Astrocyte (in vitro differentiated cells and primary cell): Measurements from ENCODE around the gene ARL5A. TPM values are rescaled to one million over a fixed set of nuclear protein-coding genes. Genes with fewer than 3 reads are reported as not detected.

Source experiments
- DNase-seq: peaks from one replicate; pipeline ENCODE4 v3.0.0-alpha.2; 2010; ENCODE audit warnings: low read depth
- FAIRE-seq: peaks from 2 replicates; lab custom pipeline; 2011; peaks lifted over from hg19 to GRCh38; lab: Jason Lieb, UNC
- H2AFZ ChIP-seq: 2 replicates; pipeline ENCODE4 v1.6.0; 2012; ENCODE audit warnings: low read depth, low read length, inconsistent platforms
- H3K27ac ChIP-seq: 2 replicates; pipeline ENCODE4 v1.5.1; 2011; ENCODE audit warnings: low read depth, low read length, inconsistent platforms
- H3K27me3 ChIP-seq: 2 replicates; pipeline ENCODE4 v1.6.0; 2011; ENCODE audit warnings: low read length, inconsistent platforms; ENCODE audit not compliant: insufficient read depth
- H3K36me3 ChIP-seq: 2 replicates; pipeline ENCODE4 v1.5.1; 2011; ENCODE audit warnings: low read length, inconsistent platforms; ENCODE audit not compliant: insufficient read depth
- H3K4me1 ChIP-seq: 2 replicates; pipeline ENCODE4 v1.5.1; 2011; ENCODE audit warnings: low read length, inconsistent platforms; ENCODE audit not compliant: insufficient read depth
- H3K4me2 ChIP-seq: 2 replicates; pipeline ENCODE4 v1.6.0; 2012; ENCODE audit warnings: low read length, inconsistent platforms
- H3K4me3 ChIP-seq: 2 replicates; pipeline ENCODE4 v1.5.1; 2011; ENCODE audit warnings: low read depth, mild to moderate bottlenecking, low read length, inconsistent platforms; ENCODE audit not compliant: insufficient read depth
- H3K79me2 ChIP-seq: 2 replicates; pipeline ENCODE4 v1.6.0; 2012; ENCODE audit warnings: mild to moderate bottlenecking, low read length, inconsistent platforms; ENCODE audit not compliant: insufficient read depth
- H3K9ac ChIP-seq: 2 replicates; pipeline ENCODE4 v1.6.0; 2012; ENCODE audit warnings: mild to moderate bottlenecking, low read length, inconsistent platforms
- H3K9me3 ChIP-seq: 2 replicates; pipeline ENCODE4 v1.5.1; 2012; ENCODE audit warnings: low read depth, mild to moderate bottlenecking, low read length, inconsistent platforms; ENCODE audit not compliant: insufficient read depth
- H4K20me1 ChIP-seq: 2 replicates; pipeline ENCODE4 v1.6.0; 2012; ENCODE audit warnings: low read length, inconsistent platforms; ENCODE audit not compliant: insufficient read depth
- H3K27ac Mint-ChIP-seq: one replicate; pipeline ENCODE4 v1.8.0; 2021; ENCODE audit warnings: mild to moderate bottlenecking, mixed read lengths; ENCODE audit not compliant: unreplicated experiment
- H3K27me3 Mint-ChIP-seq: one replicate; pipeline ENCODE4 v1.8.0; 2021; ENCODE audit warnings: low read depth, mixed read lengths; ENCODE audit not compliant: unreplicated experiment
- H3K36me3 Mint-ChIP-seq: one replicate; pipeline ENCODE4 v1.8.0; 2021; ENCODE audit warnings: low read depth, mixed read lengths; ENCODE audit not compliant: unreplicated experiment
- H3K4me1 Mint-ChIP-seq: one replicate; pipeline ENCODE4 v1.8.0; 2021; ENCODE audit warnings: low read depth, mixed read lengths; ENCODE audit not compliant: unreplicated experiment
- H3K4me3 Mint-ChIP-seq: one replicate; pipeline ENCODE4 v1.8.0; 2021; ENCODE audit warnings: mild to moderate bottlenecking, moderate library complexity, mixed read lengths; ENCODE audit not compliant: unreplicated experiment
- H3K9me3 Mint-ChIP-seq: one replicate; pipeline ENCODE4 v1.8.0; 2021; ENCODE audit warnings: mild to moderate bottlenecking, mixed read lengths; ENCODE audit not compliant: unreplicated experiment
- EZH2 ChIP-seq: IDR thresholded peaks from 2 replicates; pipeline ENCODE4 v1.6.1; 2012; ENCODE audit warnings: mild to moderate bottlenecking, low read length, inconsistent platforms; ENCODE audit not compliant: insufficient read depth
- total RNA-seq: library from RNA; stranded (reverse); gene quantifications from 2 replicates; pipeline ENCODE4 v1.2.1, GENCODE V29; 2021
- TF ChIP-seq, protein P1 (sequence below): IDR thresholded peaks from 2 replicates; pipeline ENCODE4 v1.5.1; 2011; ENCODE audit warnings: low read depth, mild to moderate bottlenecking, inconsistent platforms, low read length, moderate library complexity; ENCODE audit not compliant: insufficient read depth

Gene ARL5A
- total RNA-seq, 1 donor from 2014 or later: 69.7 TPM

DNA sequence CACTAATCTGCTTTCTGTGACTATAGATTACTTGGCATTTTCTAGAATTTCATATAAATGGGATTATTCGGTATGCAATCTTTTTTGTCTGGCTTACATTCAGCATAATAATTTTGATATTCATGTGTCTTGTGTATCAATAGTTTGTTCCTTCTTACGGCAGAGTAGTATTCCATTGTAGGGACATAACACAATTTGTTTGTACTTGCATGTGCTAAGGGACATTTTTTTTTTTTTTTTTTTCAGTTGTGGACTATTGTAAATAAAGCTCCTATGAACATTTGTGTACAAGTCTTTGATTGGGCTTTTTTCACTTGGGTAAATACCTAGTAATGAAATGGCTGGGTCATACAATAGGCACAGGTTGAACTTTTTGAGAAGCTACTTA is 45.1 kb downstream of the ARL5A start:
- Histone ChIP-seq H3K4me3 (no peak overlapping the region), H3K4me1 (no peaks in the 10 kb centered on the region), H3K27me3 (no peaks in the 10 kb centered on the region), H2AFZ (no peak overlapping the region), H3K4me2 (no peak overlapping the region), H3K79me2 (no peaks in the 10 kb centered on the region), H3K9me3 (no peaks in the 10 kb centered on the region), H3K36me3 (no peaks in the 10 kb centered on the region), H3K27ac (no peak overlapping the region), H3K9ac (no peak overlapping the region), H4K20me1 (no peaks in the 10 kb centered on the region)
- H3K27ac Mint-ChIP-seq: peak overlapping the region; percentile 30
- H3K27me3 Mint-ChIP-seq: no peaks in the 10 kb centered on the region
- DNase-seq: no peak
- FAIRE-seq: no peak
- no peak overlapping the region for H3K4me3 Mint-ChIP-seq
- peaks cover 6% of the 10 kb centered on the region for H3K9me3 Mint-ChIP-seq
- no peak for TF ChIP-seq EZH2
- TF ChIP-seq, protein P1, sequence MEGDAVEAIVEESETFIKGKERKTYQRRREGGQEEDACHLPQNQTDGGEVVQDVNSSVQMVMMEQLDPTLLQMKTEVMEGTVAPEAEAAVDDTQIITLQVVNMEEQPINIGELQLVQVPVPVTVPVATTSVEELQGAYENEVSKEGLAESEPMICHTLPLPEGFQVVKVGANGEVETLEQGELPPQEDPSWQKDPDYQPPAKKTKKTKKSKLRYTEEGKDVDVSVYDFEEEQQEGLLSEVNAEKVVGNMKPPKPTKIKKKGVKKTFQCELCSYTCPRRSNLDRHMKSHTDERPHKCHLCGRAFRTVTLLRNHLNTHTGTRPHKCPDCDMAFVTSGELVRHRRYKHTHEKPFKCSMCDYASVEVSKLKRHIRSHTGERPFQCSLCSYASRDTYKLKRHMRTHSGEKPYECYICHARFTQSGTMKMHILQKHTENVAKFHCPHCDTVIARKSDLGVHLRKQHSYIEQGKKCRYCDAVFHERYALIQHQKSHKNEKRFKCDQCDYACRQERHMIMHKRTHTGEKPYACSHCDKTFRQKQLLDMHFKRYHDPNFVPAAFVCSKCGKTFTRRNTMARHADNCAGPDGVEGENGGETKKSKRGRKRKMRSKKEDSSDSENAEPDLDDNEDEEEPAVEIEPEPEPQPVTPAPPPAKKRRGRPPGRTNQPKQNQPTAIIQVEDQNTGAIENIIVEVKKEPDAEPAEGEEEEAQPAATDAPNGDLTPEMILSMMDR: no peak
- peaks cover 3% of the 10 kb centered on the region for H3K4me1 Mint-ChIP-seq
- H3K36me3 Mint-ChIP-seq: peaks cover 23% of the 10 kb centered on the region

DNA sequence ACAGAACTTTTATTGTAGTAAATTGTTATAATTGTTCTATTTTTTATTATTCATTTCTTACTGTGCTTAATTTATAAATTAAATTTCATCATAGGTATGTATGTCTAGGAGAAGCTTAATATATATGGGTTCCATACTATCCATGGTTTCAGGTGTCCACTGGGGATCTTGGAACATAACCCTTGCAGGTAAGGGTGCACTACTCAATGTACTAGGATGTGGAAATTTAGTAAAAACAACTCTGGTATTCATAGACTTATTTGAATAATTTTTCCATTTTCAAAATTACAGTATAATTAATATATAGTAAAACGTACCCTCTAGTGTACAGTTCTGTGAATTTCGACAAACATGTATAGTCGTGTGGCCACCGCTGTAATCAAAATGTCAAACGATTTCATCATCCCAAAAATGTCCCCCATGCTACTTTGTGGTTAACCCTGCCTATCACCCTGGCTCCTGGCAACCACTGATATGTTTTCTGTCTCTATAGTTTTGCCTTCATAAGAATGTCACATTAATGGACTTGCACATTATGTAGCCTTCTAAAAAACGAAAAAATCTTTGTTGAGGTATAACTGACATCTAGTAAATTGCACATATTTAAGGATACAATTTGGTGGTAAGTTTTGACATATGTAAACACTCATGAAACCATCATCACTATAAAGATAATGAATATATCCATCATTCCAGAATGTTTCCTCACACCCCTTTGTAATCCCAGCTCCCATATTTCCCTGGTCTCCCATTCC is 45.7 kb downstream of the ARL5A start:
- Mint-ChIP-seq H3K9me3 (peaks cover 6% of the 10 kb centered on the region), H3K27ac (peak overlapping the region; percentile 30), H3K4me1 (peaks cover 3% of the 10 kb centered on the region), H3K27me3 (no peaks in the 10 kb centered on the region), H3K36me3 (peaks cover 25% of the 10 kb centered on the region), H3K4me3 (no peak overlapping the region)
- FAIRE-seq: no peak
- H3K4me1 ChIP-seq: no peaks in the 10 kb centered on the region
- no peak for DNase-seq
- no peaks in the 10 kb centered on the region for H3K9me3 ChIP-seq
- no peak overlapping the region for H3K9ac ChIP-seq
- no peaks in the 10 kb centered on the region for H3K27me3 ChIP-seq
- H3K27ac ChIP-seq: no peak overlapping the region
- TF ChIP-seq EZH2: no peak
- TF ChIP-seq, protein P1: no peak
- no peak overlapping the region for H3K4me2 ChIP-seq
- H3K79me2 ChIP-seq: no peaks in the 10 kb centered on the region
- no peak overlapping the region for H2AFZ ChIP-seq
- H3K36me3 ChIP-seq: no peaks in the 10 kb centered on the region
- H3K4me3 ChIP-seq: no peak overlapping the region
- no peaks in the 10 kb centered on the region for H4K20me1 ChIP-seq

DNA sequence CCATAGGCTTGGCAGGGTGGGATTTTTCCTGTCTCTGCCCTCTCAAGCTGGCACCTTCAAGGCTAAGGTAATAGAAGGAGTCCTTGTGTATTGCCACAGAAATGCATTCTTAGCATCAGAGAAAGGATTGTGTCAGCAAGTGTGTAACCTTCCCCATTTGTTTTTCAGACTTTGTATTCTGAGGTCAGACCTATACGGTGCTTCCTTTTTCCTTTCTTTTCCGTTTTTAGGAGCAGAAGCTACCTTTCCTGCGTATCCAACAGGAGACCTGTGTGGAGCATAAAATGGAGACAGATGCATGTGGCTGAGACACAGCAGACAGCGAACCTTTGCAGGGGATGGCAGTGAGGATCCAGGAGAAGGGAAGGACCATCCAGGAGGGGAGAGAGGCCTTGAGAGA is 46.6 kb downstream of the ARL5A start:
- TF ChIP-seq, protein P1: no peak
- TF ChIP-seq EZH2: no peak
- H3K4me1 Mint-ChIP-seq: peaks cover 3% of the 10 kb centered on the region
- Histone ChIP-seq H3K36me3 (peaks cover 1% of the 10 kb centered on the region), H3K27ac (no peak overlapping the region), H3K4me2 (no peak overlapping the region), H4K20me1 (no peaks in the 10 kb centered on the region), H3K79me2 (no peaks in the 10 kb centered on the region), H3K4me1 (no peaks in the 10 kb centered on the region), H3K4me3 (no peak overlapping the region), H2AFZ (no peak overlapping the region), H3K27me3 (no peaks in the 10 kb centered on the region), H3K9ac (no peak overlapping the region), H3K9me3 (no peaks in the 10 kb centered on the region)
- peaks cover 6% of the 10 kb centered on the region for H3K9me3 Mint-ChIP-seq
- no peak overlapping the region for H3K4me3 Mint-ChIP-seq
- DNase-seq: no peak
- peaks cover 32% of the 10 kb centered on the region for H3K36me3 Mint-ChIP-seq
- no peak for FAIRE-seq
- H3K27me3 Mint-ChIP-seq: no peaks in the 10 kb centered on the region
- peak overlapping the region; percentile 49 for H3K27ac Mint-ChIP-seq
